ENCODE measurements around the gene KDM5C.
"Not testable (repeated sequence)": the region's sequence is repeated elsewhere in the genome, so short reads cannot be mapped to it uniquely, and the experiment has no call there.

KDM5C gene

DNA sequence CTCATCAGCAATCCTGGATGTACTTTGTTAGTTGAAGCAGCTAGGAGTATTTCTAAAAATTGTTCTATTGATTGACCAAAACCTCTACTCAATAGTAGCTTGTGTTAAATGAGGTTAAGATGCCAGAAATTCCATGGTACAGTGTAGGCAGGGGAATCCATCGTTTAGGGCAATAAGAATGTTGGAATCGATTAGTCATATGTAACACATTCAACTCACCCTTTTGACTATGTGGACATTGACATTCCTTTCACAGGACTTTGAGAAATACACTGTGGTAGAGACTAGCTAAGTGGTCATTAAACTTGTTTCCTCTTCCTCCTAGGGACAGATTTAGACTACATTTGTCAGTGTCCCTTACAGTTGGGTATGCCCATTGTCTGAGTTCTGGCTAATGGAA is 40.2 kb downstream of the KDM5C start:
- no peak overlapping the region for H3K9ac ChIP-seq (ENCODE audit: low read depth, low read length)
- no peaks in the 10 kb centered on the region for H3K9me3 ChIP-seq (ENCODE audit: insufficient read depth, low read depth, low read length)
- 83% methylated on average over 2 of the region's 2 CpGs for WGBS
- H3K27me3 ChIP-seq (ENCODE audit: insufficient read depth, low read length), result no peaks in the 10 kb centered on the region
- no peak overlapping the region for H3K27ac ChIP-seq (ENCODE audit: low read depth, low read length)
- no peaks in the 10 kb centered on the region for H3K4me1 ChIP-seq (ENCODE audit: insufficient read depth, low read length)
- no peaks in the 10 kb centered on the region for H3K36me3 ChIP-seq (ENCODE audit: insufficient read depth, low read length)
- no peak overlapping the region for H3K4me3 ChIP-seq (ENCODE audit: low read length)

DNA sequence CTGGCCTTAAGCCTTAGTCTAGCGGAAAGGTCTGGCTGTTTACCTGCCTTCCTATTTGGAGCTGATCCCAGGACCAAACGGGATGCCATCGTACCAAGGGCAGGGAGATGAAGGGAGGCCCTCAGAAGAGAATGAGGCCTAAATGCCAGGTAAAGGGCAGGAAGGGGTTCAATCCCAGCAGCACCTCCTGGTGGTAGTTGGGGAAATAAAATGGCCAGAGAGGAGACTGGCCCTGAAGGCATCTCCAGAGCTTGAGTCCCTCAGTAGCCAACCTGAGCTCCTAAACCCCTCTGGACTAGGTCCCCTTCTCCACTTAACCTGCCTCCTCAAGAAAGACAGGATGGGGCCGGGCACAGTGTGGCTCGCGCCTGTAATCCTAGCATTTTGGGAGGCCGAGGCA is 53.7 kb downstream of the KDM5C start:
- Histone ChIP-seq H3K27ac (ENCODE audit: low read depth, low read length) (no peak overlapping the region), H3K9ac (ENCODE audit: low read depth, low read length) (no peak overlapping the region), H3K9me3 (ENCODE audit: insufficient read depth, low read depth, low read length) (no peaks in the 10 kb centered on the region), H3K36me3 (ENCODE audit: insufficient read depth, low read length) (0 out of 2 replicates have a peak, but pooled peaks cover 3% of the 10 kb centered on the region), H3K4me3 (ENCODE audit: low read length) (no peak overlapping the region), H3K27me3 (ENCODE audit: insufficient read depth, low read length) (no peaks in the 10 kb centered on the region), H3K4me1 (ENCODE audit: insufficient read depth, low read length) (no peaks in the 10 kb centered on the region)
- WGBS, result 96% methylated on average over 7 of the region's 7 CpGs

DNA sequence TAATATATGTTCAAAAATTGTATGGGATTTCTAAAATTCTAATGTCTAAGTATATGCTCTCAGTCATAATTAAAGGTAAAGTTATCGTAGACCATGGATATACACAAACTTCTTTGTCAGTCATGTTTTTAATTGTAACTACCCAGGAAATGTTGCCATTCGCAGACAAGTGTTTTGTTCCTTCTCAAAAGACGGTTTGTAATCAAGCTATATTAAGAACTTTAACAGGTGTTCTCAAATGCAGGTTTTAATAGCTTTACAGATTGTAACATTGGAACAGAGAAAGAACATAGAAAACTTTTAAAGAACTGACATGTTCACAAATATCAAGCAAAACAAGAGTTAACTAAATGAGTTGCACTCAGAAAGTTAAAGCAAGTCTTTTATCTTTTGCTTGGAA is 58.9 kb downstream of the KDM5C start:
- H3K27me3 ChIP-seq (ENCODE audit: insufficient read depth, low read length), result no peaks in the 10 kb centered on the region
- no peaks in the 10 kb centered on the region for H3K9me3 ChIP-seq (ENCODE audit: insufficient read depth, low read depth, low read length)
- H3K9ac ChIP-seq (ENCODE audit: low read depth, low read length), result no peak overlapping the region
- WGBS, result 94% methylated on average over 2 of the region's 3 CpGs
- H3K4me1 ChIP-seq (ENCODE audit: insufficient read depth, low read length), result no peaks in the 10 kb centered on the region
- no peak overlapping the region for H3K27ac ChIP-seq (ENCODE audit: low read depth, low read length)
- H3K4me3 ChIP-seq (ENCODE audit: low read length), result no peak overlapping the region
- 0 out of 2 replicates have a peak, but pooled peaks cover 3% of the 10 kb centered on the region for H3K36me3 ChIP-seq (ENCODE audit: insufficient read depth, low read length)

DNA sequence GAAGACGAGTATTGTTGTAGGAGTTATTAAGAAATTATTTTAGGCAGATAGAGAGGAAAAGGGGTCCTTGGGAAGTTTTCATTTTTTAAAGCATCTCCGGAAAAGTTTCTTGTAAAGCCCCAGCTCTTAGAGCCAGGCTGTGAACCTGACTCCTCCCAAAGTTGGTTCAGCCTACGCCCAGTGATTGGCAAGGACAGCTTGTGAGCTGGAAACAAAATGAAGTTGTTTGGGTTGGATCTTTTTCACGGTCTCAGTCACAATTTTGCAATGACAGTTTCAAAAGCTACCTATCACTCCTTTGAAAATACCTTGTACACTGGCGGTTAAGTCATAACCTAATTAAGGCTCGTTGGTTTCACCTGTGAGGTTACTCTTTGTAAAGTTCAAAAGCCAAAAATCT is 60.4 kb downstream of the KDM5C start:
- WGBS, result 89% methylated on average over 5 of the region's 6 CpGs
- H3K9me3 ChIP-seq (ENCODE audit: insufficient read depth, low read depth, low read length); H3K36me3 ChIP-seq (ENCODE audit: insufficient read depth, low read length); H3K4me1 ChIP-seq (ENCODE audit: insufficient read depth, low read length); H3K27me3 ChIP-seq (ENCODE audit: insufficient read depth, low read length); H3K9ac ChIP-seq (ENCODE audit: low read depth, low read length); H3K4me3 ChIP-seq (ENCODE audit: low read length); H3K27ac ChIP-seq (ENCODE audit: low read depth, low read length): not testable (repeated sequence)

DNA sequence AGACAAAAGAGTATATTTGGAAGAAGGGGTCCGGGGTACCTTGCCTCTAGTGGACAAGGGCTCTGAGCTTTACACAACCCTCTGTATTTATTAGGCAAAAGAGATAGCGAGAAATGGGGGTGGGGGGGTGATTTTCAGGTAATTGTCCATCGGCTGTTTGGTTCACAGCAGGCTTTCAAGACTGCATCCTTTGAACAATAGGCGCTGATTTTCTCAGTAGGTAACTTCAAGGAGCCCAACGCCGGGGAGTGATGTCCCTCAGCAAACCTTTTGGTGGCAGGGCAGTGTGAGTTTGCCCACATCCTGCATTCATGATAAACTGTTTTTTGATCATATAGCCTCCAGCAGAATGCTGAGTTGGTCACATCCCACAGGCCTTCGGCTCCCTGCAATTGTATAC is 61.6 kb downstream of the KDM5C start:
- no peaks in the 10 kb centered on the region for H3K27me3 ChIP-seq (ENCODE audit: insufficient read depth, low read length)
- no peaks in the 10 kb centered on the region for H3K36me3 ChIP-seq (ENCODE audit: insufficient read depth, low read length)
- H3K9ac ChIP-seq (ENCODE audit: low read depth, low read length), result no peak overlapping the region
- H3K4me1 ChIP-seq (ENCODE audit: insufficient read depth, low read length), result no peaks in the 10 kb centered on the region
- no peaks in the 10 kb centered on the region for H3K9me3 ChIP-seq (ENCODE audit: insufficient read depth, low read depth, low read length)
- H3K4me3 ChIP-seq (ENCODE audit: low read length), result no peak overlapping the region
- H3K27ac ChIP-seq (ENCODE audit: low read depth, low read length), result no peak overlapping the region
- 35% methylated on average over 6 of the region's 7 CpGs for WGBS

DNA sequence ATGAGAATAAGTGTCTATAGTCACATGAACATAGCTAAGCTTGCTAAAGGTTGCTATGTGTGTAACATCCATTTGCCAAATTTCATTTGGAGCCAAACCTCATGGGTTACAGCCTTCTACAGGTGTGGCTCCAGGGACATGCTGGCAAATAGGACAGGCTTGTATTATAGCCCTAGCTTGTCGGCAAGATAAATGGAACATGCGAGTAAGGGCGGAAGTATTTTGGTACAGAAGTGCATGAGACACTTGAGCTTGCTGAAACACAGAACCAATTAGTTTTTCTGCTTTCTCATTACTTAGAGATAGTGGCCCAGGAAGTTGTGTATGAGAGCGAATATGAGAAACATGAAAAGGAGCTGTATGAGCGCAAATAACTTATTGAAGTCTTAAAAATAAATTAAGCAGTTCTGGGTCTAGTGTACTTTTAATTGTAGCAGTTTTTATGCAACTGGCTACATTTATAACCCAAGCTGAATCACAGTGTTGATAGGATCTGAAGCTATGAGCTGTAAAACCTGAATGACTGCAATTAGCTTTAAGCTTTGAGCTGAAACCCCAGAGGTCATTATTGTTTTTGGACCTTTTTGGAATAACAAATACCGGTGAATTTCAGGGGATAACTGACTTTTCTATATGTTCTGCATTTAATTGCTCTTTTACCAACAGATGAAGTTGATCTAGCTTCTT is 64.6 kb downstream of the KDM5C start:
- 97% methylated on average over 6 of the region's 6 CpGs for WGBS
- Histone ChIP-seq H3K36me3 (ENCODE audit: insufficient read depth, low read length) (no peaks in the 10 kb centered on the region), H3K9ac (ENCODE audit: low read depth, low read length) (no peak overlapping the region), H3K27me3 (ENCODE audit: insufficient read depth, low read length) (no peaks in the 10 kb centered on the region), H3K27ac (ENCODE audit: low read depth, low read length) (no peak overlapping the region), H3K4me1 (ENCODE audit: insufficient read depth, low read length) (no peaks in the 10 kb centered on the region), H3K4me3 (ENCODE audit: low read length) (no peak overlapping the region), H3K9me3 (ENCODE audit: insufficient read depth, low read depth, low read length) (no peaks in the 10 kb centered on the region)

DNA sequence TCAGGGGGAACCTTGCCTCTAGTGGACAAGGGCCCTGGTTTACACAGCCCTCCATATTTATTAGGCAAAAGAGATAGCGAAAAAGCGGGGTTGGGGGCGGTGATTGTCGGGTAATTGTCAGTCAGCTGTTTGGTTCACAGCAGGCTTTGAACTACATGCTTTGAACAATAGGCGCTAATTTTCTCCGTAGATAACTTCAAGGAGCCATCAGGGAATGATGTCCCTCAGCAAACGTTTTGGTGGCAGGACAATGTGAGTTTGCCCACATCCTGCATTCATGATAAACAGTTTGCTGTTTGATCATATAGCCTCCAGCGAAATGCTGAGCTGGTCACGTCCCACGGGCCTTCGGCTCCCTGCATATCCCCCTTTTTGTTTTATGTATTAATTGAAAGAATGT is 65.8 kb downstream of the KDM5C start:
- Histone ChIP-seq H3K4me3 (ENCODE audit: low read length) (no peak overlapping the region), H3K4me1 (ENCODE audit: insufficient read depth, low read length) (no peaks in the 10 kb centered on the region), H3K27me3 (ENCODE audit: insufficient read depth, low read length) (no peaks in the 10 kb centered on the region), H3K9ac (ENCODE audit: low read depth, low read length) (no peak overlapping the region), H3K9me3 (ENCODE audit: insufficient read depth, low read depth, low read length) (0 out of 2 replicates have a peak, but pooled peaks cover under 1% of the 10 kb centered on the region), H3K36me3 (ENCODE audit: insufficient read depth, low read length) (no peaks in the 10 kb centered on the region), H3K27ac (ENCODE audit: low read depth, low read length) (no peak overlapping the region)
- 79% methylated on average over 11 of the region's 11 CpGs for WGBS

DNA sequence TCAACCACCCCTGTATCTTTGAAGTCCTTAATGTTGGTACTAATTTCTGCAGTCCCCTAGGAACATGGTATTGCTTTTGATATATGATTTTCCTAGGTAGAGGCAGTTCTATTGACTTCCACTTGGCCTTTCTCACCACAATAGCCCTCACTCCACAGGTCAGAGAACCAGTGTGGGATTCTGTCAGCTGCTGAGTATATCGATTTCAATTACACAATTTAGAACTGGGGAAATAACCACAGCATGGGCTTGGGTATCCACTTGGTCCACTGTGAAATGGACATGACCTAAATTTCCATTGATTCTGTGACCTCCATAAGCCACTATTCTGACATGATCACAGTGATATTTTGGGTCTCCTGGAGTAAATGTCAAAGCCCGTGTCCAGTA is 68.8 kb downstream of the KDM5C start:
- Histone ChIP-seq H3K4me1 (ENCODE audit: insufficient read depth, low read length) (no peaks in the 10 kb centered on the region), H3K27me3 (ENCODE audit: insufficient read depth, low read length) (no peaks in the 10 kb centered on the region), H3K9ac (ENCODE audit: low read depth, low read length) (no peak overlapping the region), H3K36me3 (ENCODE audit: insufficient read depth, low read length) (no peaks in the 10 kb centered on the region), H3K9me3 (ENCODE audit: insufficient read depth, low read depth, low read length) (0 out of 2 replicates have a peak, but pooled peaks cover 2% of the 10 kb centered on the region), H3K27ac (ENCODE audit: low read depth, low read length) (no peak overlapping the region), H3K4me3 (ENCODE audit: low read length) (no peak overlapping the region)
- WGBS, result 87% methylated on average over 2 of the region's 2 CpGs

DNA sequence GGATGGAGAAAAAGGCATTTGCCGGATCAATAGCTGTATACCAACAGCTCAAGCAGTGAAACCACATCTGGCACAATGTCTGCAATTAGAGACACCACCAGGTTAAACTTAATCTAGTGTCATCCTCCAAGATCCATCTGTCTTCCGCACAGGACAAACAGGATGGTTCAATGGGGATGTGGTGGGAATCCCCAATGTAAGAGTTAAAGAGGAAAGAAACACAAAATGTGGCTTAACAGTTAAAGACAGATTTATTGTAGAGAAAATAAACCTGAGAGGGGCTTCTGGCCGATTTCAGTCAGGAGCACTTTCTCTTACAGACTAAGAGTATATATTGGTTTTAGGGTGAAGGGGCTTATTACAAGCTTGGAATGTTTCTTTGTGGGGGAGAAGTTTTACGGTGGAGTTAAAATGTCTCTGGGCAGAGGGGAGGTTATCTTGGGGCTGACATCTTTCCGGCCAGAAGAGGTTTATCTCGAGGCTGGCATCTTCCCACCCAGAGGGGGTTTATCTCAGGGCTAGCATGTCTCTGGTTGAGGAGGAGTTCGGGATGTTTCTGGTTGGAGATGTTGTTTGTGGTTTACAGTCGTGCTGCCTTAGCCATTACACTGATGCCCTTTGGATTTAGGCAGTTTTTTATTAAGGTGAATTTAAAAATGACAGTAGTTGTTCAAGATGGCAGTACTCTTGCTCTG is 69.3 kb downstream of the KDM5C start:
- no peaks in the 10 kb centered on the region for H3K4me1 ChIP-seq (ENCODE audit: insufficient read depth, low read length)
- no peak overlapping the region for H3K9ac ChIP-seq (ENCODE audit: low read depth, low read length)
- no peak overlapping the region for H3K27ac ChIP-seq (ENCODE audit: low read depth, low read length)
- H3K9me3 ChIP-seq (ENCODE audit: insufficient read depth, low read depth, low read length), result 0 out of 2 replicates have a peak, but pooled peaks cover 2% of the 10 kb centered on the region
- 94% methylated on average over 7 of the region's 8 CpGs for WGBS
- no peaks in the 10 kb centered on the region for H3K36me3 ChIP-seq (ENCODE audit: insufficient read depth, low read length)
- H3K4me3 ChIP-seq (ENCODE audit: low read length), result no peak overlapping the region
- no peaks in the 10 kb centered on the region for H3K27me3 ChIP-seq (ENCODE audit: insufficient read depth, low read length)

DNA sequence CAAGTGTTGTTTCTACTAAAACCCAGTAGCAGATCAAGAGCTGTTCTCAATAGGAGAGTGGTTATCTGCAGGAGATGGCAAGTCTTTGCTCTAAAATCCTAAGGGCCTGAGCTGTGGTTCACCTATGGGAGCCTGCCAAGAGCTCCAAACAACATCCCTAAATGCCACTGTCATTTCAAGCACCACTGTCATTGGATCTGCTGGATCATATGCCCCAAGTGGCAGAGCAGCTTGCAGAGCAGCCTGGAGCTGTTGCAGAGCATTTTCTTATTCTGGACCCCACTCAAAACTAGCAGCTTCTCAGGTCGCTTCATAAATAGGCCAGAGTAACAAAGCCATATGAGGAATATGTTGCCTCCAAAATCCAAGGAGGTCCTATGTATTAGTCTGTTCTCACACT is 71.4 kb downstream of the KDM5C start:
- Histone ChIP-seq H3K27me3 (ENCODE audit: insufficient read depth, low read length) (no peaks in the 10 kb centered on the region), H3K4me3 (ENCODE audit: low read length) (no peak overlapping the region), H3K27ac (ENCODE audit: low read depth, low read length) (no peak overlapping the region), H3K36me3 (ENCODE audit: insufficient read depth, low read length) (no peaks in the 10 kb centered on the region), H3K9ac (ENCODE audit: low read depth, low read length) (no peak overlapping the region), H3K4me1 (ENCODE audit: insufficient read depth, low read length) (no peaks in the 10 kb centered on the region), H3K9me3 (ENCODE audit: insufficient read depth, low read depth, low read length) (0 out of 2 replicates have a peak, but pooled peaks cover 2% of the 10 kb centered on the region)
- WGBS, result 90% methylated on average over 1 of the region's 1 CpG
